Measurements from ENCODE around the gene MAPK14.

MAPK14 gene

GRCh38 chr6:36139431-36139830 lies 111.8 kb downstream of the MAPK14 start:
- Histone ChIP-seq H3K27me3 (replicated peaks; ENCODE audit: insufficient read depth, low read length) (no peaks in the 10 kb centered on the region), H3K9ac (ENCODE audit: low read length) (no peak overlapping the region), H3K36me3 (replicated peaks; ENCODE audit: insufficient read depth, low read length) (no peaks in the 10 kb centered on the region), H3K9me3 (replicated peaks; ENCODE audit: insufficient read depth, low read length) (no peaks in the 10 kb centered on the region), H2AFZ (ENCODE audit: low read length) (no peak overlapping the region), H3K27ac (ENCODE audit: low read length) (no peak overlapping the region), H3K4me2 (ENCODE audit: low read depth, low read length) (no peak overlapping the region), H4K20me1 (ENCODE audit: insufficient read depth, low read length) (no peaks in the 10 kb centered on the region), H3K4me1 (ENCODE audit: low read length) (no peaks in the 10 kb centered on the region), H3F3A (ENCODE audit: insufficient read depth, low read length) (no peaks in the 10 kb centered on the region), H3K4me3 (ENCODE audit: low read length) (no peak overlapping the region), H3K79me2 (ENCODE audit: low read length) (no peaks in the 10 kb centered on the region; the same call in 1 of the 2 replicates), H3K9me2 (replicated peaks; ENCODE audit: insufficient read depth, low read length) (no peaks in the 10 kb centered on the region)
- TF ChIP-seq EZH2 (optimal IDR thresholded peaks at IDR 0.05; ENCODE audit: low read depth, low read length) (no peak), EZH2phosphoT487 (IDR thresholded peaks at IDR 0.05; ENCODE audit: low read length) (no peak)
- TF ChIP-seq, protein P1, sequence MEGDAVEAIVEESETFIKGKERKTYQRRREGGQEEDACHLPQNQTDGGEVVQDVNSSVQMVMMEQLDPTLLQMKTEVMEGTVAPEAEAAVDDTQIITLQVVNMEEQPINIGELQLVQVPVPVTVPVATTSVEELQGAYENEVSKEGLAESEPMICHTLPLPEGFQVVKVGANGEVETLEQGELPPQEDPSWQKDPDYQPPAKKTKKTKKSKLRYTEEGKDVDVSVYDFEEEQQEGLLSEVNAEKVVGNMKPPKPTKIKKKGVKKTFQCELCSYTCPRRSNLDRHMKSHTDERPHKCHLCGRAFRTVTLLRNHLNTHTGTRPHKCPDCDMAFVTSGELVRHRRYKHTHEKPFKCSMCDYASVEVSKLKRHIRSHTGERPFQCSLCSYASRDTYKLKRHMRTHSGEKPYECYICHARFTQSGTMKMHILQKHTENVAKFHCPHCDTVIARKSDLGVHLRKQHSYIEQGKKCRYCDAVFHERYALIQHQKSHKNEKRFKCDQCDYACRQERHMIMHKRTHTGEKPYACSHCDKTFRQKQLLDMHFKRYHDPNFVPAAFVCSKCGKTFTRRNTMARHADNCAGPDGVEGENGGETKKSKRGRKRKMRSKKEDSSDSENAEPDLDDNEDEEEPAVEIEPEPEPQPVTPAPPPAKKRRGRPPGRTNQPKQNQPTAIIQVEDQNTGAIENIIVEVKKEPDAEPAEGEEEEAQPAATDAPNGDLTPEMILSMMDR (IDR thresholded peaks at IDR 0.05; ENCODE audit: low read length), result no peak
- DNase-seq, result no peak

DNA sequence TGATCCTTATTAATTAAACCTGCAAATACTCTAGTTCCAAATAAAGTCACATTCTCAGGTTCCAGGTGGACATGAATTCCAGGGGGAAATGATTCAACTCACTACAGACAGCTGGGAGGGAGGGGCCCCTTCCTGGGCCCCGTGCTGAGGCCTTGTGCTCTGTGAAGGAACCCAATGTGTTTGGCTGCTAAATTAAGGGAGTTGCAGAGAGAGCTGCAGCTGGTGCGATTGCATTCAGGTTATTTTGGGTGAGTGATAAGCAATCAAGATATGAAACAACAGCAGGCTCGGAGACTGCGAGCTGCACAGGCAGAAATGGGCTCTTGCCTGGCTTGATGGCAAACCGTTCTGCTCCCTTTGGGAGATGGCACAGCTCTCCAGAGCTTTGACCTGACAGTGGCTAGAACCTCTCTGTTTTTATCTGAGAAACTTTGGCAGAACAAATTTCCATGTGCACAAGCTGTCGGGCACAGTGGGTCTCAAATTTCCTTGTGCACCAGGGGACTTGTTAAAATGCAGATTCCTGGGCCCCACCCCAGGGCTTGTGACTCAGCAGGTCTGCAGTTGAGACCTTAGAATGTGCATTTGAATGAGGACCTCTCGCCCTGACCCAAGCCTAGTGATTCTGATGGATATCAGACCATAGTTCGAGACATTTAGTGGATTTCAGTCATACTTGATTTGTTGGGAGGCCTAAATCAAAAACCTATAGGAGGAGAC lies 112.5 kb downstream of the MAPK14 start:
- no peaks in the 10 kb centered on the region for H3K4me1 ChIP-seq (ENCODE audit: low read length)
- H3K36me3 ChIP-seq (replicated peaks; ENCODE audit: insufficient read depth, low read length), result no peaks in the 10 kb centered on the region
- H3K4me2 ChIP-seq (ENCODE audit: low read depth, low read length), result no peak overlapping the region
- no peaks in the 10 kb centered on the region for H4K20me1 ChIP-seq (ENCODE audit: insufficient read depth, low read length)
- no peaks in the 10 kb centered on the region for H3K9me2 ChIP-seq (replicated peaks; ENCODE audit: insufficient read depth, low read length)
- DNase-seq, result no peak
- TF ChIP-seq, protein P1 (IDR thresholded peaks at IDR 0.05; ENCODE audit: low read length), result no peak
- TF ChIP-seq EZH2 (optimal IDR thresholded peaks at IDR 0.05; ENCODE audit: low read depth, low read length) (no peak), EZH2phosphoT487 (IDR thresholded peaks at IDR 0.05; ENCODE audit: low read length) (no peak)
- no peak overlapping the region for H3K27ac ChIP-seq (ENCODE audit: low read length)
- H3K79me2 ChIP-seq (ENCODE audit: low read length), result no peaks in the 10 kb centered on the region
- H3K27me3 ChIP-seq (replicated peaks; ENCODE audit: insufficient read depth, low read length), result no peaks in the 10 kb centered on the region
- no peaks in the 10 kb centered on the region for H3K9me3 ChIP-seq (replicated peaks; ENCODE audit: insufficient read depth, low read length)
- no peak overlapping the region for H3K9ac ChIP-seq (ENCODE audit: low read length)
- no peak overlapping the region for H2AFZ ChIP-seq (ENCODE audit: low read length)
- no peaks in the 10 kb centered on the region for H3F3A ChIP-seq (ENCODE audit: insufficient read depth, low read length)
- H3K4me3 ChIP-seq (ENCODE audit: low read length), result no peak overlapping the region

DNA sequence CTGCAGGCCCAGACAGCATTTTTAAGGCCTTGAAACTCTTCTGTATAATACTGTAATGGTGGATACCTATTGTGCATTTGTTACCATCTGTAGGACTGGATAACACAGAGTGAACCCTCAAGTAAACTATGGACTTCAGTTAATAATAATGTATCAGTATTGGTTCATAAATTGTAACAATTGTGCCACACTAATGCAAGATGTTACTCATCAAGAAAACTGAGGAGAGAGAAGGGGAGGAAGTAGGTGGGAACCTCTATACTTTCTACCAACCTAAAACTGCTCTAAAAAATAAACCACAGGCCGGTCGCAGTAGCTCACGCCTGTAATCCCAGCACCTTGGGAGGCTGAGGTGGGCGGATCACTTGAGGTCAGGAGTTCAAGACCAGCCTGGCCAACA lies 113.5 kb downstream of the MAPK14 start:
- no peak overlapping the region for H3K9ac ChIP-seq (ENCODE audit: low read length)
- no peaks in the 10 kb centered on the region for H3K79me2 ChIP-seq (ENCODE audit: low read length)
- H3K27ac ChIP-seq (ENCODE audit: low read length), result no peak overlapping the region
- no peak for DNase-seq
- no peak overlapping the region for H3K4me3 ChIP-seq (ENCODE audit: low read length)
- no peaks in the 10 kb centered on the region for H4K20me1 ChIP-seq (ENCODE audit: insufficient read depth, low read length)
- no peak overlapping the region for H2AFZ ChIP-seq (ENCODE audit: low read length)
- TF ChIP-seq EZH2phosphoT487 (IDR thresholded peaks at IDR 0.05; ENCODE audit: low read length) (no peak), EZH2 (optimal IDR thresholded peaks at IDR 0.05; ENCODE audit: low read depth, low read length) (no peak)
- TF ChIP-seq, protein P1 (IDR thresholded peaks at IDR 0.05; ENCODE audit: low read length), result no peak
- no peak overlapping the region for H3K4me2 ChIP-seq (ENCODE audit: low read depth, low read length)
- H3K36me3 ChIP-seq (replicated peaks; ENCODE audit: insufficient read depth, low read length), result no peaks in the 10 kb centered on the region
- no peaks in the 10 kb centered on the region for H3K9me2 ChIP-seq (replicated peaks; ENCODE audit: insufficient read depth, low read length)
- no peaks in the 10 kb centered on the region for H3F3A ChIP-seq (ENCODE audit: insufficient read depth, low read length)
- no peaks in the 10 kb centered on the region for H3K4me1 ChIP-seq (ENCODE audit: low read length)
- H3K27me3 ChIP-seq (replicated peaks; ENCODE audit: insufficient read depth, low read length), result no peaks in the 10 kb centered on the region
- no peaks in the 10 kb centered on the region for H3K9me3 ChIP-seq (replicated peaks; ENCODE audit: insufficient read depth, low read length)

Data from MM.1S (cell line).